HG02884 (cell line): Measurements from ENCODE around the gene GTF3A.
"Not testable (repeated sequence)": the region's sequence is repeated elsewhere in the genome, so short reads cannot be mapped to it uniquely, and the experiment has no call there.

Source experiments
- ATAC-seq: cut with Tn5 transposase; IDR thresholded peaks from one replicate; pipeline ENCODE4 v1.9.1; 2021; ENCODE audit warnings: mild to moderate bottlenecking, moderate library complexity; ENCODE audit not compliant: unreplicated experiment

The GTF3A gene

DNA sequence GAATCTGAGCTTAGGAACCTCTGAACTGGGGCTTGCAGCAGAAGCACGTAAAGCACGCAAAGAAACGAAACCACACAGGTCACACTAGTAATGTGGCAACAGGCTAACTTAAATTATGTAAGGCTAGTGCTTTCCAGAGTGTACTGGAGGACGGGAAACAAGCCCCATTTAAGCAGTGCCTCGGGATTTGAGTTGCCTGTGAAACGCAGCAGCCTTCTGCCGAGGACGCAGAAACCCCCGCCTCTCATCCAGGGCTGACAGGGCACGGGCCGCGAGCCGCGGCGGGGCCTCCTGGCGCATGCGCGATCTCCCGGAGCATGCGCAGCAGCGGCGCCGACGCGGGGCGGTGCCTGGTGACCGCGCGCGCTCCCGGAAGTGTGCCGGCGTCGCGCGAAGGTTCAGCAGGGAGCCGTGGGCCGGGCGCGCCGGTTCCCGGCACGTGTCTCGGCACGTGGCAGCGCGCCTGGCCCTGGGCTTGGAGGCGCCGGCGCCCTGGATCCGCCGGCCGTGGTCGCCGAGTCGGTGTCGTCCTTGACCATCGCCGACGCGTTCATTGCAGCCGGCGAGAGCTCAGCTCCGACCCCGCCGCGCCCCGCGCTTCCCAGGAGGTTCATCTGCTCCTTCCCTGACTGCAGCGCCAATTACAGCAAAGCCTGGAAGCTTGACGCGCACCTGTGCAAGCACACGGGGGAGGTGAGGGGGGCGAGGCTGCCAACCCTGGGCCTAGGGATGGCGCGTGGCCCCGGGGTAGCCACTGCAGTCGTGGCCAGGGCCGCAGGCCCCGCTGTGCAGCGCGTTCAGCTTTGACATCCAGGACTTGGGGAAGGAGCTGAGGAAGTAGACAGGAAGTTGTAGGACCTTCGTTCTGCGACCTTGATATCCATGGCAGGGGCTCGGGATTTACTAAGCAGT is at the start of gene GTF3A:
TSS of gene GTF3A (plus strand) at position 374 of the 912 bp plus-strand sequence.
- peak; percentile 57 for ATAC-seq

DNA sequence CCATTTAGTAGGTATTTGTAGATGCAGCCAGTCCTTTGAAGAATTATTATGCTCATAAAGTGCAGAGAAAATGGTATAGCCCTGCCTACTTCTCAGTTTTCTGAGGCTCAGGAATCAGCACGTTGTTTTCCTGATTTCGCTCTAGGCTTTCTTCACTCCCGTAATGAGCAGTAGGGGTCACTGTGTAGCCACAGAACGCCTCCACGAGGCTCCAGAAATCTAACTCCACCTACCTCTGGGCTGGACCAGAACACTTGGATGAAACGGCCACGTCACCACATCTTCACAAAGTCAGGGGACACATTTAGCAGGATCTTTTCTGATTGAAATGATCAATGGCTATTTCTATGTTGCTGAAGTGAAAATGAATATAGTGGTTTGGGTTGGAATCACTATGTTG is 49.8 kb upstream of the GTF3A start:
- ATAC-seq = no peak

DNA sequence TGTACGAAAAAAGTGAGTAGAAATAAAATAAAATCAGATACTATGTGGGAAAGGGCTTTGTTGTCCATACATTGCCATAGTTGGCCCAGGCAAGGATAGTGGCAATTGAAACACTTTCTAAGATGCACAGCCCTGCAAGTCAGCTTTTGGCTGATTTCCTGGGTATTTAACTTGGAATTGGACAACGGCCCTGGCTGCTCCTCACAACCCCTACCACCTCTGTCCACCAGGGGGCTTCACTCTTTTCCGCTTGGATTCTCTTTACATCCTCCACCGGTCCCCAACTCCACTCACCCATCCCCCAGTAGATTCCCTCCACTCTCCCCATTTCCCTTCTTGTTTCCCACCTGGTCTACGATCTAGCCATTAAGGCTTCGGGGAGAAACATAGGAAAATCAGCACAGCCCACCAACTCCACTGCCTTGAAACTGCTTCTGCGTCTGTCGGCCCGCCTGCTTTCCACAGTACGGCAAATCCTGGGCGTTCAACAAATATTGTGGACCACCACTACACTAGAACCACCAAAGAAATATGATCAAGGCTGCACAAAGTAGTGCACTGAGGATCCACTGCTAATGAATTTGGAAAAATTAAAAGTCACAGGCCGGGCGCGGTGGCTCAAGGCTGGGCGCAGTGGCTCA is 48.6 kb upstream of the GTF3A start:
- ATAC-seq = no peak

DNA sequence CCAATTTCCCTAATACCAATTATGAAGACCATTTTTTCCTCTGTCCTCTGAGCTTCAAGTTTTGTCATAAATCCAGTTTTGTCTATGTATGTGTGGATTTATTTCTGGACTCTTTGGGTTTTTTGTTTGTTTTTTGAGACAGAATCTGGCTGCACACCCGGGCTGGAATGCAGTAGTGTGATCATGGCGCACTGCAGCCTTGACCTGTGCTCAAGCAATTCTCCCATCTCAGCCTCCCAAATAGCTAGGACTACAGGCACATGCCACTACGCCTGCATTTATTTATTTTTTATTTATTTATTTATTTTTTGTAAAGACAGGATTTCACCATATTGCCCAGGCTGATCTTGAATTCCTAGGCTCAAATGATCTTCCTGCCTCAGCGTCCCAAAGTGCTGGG is 45.3 kb upstream of the GTF3A start:
- no peak for ATAC-seq

DNA sequence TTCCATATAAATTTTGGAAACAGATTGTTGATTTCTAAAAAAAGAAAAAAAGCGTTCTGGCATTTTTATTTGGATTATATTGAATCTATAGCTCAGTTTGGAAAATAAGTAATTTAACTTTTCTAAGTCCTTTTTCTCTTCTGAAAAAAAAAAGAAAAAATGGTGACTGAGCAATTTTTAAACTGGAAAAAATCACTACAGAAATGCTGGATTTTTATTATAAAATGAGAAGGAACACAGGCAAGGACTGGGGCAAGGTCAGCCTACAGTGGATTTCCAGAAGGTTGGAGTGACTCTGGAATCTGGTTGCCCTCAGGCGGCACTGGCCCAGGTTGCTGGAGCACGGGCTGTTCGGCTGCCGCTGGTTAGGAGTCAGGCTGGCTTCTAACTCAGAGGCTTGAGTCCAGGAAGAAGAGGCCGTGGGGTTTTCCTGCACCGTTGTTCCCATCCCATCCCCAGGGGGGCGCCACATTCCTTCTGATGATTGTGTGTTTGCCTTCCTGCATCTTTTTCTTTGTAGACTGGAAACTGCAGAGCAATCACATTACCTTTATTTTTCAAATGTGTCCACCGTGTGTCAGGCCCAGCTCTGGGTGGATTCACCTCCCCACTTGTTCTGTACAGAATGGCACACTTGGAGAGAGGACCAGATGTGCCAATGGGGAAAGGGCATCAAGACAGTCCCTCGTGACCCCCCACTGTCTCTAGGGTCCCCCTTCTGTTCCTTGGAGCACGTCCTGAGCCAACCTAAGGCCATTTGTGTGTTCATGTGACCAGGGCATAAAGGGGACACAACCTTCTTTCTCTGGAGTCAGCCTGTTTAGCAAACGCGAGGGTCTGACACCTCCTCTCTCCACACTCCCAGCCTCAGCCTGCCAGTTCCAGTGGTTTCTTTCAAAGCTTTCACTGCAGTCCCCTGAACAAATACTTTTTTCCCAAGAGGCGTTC is 44.5 kb upstream of the GTF3A start:
- no peak for ATAC-seq

DNA sequence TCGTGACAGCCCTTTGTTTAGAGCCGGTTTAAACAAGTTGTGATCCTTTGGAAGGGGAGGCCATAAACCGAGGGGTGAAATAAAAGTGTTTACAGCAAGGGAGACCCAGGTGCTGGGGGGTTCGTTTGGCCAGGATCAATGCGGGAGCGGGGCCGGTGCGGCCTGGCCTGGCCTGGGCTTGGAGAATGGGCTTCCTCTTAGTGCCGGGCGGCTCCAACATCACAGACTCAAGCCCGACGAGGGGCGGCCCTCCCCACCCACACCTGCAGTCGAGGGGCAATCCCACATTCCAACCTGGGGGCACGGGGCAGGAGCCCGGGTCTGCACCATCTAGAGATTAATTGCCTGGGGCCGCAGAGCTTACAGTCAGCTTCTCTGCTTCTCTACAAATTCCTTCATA is 42.8 kb upstream of the GTF3A start:
- ATAC-seq = no peak

DNA sequence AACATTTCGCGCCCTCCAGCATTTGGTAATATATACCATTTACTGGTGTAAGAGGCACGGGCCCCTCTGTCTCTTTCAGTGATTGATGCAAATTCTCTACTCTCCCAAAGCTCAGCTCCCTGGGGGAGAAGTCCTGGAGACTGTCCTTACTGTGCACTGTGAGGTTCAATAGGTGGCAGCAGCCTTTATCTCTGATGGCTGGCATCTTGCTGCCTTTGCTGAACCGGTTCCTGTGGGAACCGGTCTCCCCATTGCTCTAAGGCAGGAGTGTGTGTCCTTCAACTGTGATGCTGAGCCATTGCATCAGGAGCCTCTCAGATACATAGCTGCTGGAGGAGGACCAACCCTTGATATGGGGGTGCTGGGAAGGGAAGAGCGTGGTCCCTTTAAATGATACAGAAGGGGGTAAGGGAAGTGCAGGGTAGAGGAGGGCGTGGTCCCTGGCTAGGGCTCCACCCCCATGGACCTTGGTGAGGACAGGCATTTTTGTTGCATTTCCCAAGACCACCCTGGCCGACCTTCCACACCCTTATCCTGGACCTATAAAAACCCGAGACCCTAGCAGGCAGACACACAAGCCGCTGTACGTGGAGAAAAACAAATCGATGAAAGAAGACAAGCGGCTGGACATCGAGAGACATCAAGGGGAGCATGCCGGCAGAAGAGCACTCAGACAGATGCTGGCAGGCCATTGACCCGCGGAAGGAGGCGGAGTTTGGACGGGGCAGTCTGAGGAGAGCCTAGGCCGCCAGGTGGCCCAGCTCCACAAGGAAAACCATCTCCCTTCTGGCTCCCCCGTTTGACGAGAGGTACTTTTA is 41.1 kb upstream of the GTF3A start:
- ATAC-seq = no peak

DNA sequence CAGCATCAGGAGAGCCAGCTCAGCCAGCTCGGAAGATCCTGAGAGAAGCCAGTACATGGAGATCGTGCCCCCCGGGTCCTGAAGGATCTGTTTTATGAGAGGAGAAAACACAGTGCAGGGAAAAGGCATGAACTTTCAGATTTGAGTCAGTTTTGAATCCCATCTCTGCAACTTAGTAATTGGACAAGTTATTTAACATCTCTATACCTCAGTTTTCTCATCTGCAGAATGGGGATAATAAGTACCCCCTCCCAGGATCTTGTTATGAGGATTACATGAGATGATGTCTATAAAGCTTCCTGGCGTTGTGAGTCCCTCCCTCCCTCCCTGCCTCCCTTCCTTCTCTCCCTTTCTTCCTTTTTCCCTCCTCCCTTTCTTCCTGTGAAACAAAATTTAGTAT is 40.1 kb upstream of the GTF3A start:
- ATAC-seq = no peak

DNA sequence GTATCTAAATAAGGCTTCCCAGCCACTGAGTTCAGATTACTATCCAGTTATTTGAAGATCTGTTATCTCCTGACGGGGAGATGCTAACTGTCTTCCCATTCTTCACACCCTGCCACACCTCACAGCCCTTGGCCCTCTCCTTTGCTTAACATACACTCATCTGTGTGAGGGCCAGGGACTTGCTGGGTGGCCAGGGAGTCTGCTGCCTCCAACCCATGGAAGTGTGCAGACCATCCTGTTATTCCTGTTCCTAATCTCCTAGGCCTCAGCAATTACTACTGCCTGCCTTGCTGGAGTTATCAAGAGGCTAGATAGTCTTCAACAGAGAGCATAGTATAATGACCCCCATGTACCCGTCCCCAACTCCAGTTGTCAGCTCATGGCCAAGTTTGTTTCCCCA is 36.2 kb upstream of the GTF3A start:
- no peak for ATAC-seq

DNA sequence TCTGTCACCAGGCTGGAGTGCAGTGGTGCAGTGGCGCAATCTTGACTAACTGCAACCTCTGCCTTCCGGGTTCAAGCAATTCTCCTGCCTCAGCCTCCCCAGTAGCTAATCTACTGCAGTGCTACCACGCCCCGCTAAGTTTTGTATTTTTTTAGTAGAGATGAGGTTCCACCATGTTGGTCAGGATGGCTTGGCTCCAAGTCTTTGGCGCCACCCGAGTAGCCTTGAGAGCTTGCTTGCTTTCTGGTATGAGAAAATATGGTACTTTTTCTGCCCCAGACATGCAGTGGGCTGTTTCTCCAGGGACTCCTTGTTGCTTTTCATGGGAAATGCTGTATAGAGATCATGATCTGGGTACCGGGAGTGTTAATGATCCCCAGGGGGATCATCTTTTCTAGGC is 34.5 kb upstream of the GTF3A start:
- no peak for ATAC-seq

DNA sequence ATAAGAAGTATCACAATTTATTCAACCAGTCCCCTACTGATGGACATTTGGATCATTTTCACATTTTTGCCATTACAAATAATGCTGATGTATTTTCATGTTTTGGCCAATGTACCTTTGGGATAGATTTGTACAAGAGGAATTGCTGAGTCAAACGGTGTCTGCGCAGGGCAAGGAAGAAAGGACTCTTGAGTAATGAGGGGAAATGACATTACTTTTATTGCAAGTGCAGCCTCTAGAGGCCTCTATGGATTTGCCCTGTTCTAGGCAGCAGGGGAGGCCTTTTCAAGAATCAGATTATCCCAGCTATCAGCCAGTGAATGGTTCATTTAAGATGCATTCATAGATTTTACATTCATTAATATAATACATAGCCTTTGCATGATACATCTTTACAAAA is 32.9 kb upstream of the GTF3A start:
- ATAC-seq = no peak

DNA sequence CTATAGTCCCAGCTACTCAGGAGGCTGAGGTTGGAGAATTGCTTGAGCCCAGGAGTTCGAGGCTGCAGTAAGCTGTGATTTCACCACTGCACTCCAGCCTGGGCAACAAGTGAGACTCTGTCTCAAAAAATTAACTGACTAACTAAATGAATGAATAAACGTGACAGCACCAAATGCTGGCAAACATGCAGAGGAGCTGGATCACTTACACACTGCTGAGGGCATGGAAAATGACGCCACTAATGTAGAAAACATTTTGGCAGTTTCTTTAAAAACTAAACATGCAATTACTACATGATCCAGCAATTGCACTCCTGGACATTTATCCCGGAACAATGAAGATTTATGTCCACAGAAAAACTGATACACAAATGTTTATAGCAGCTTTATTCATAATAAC is 31.3 kb upstream of the GTF3A start:
- no peak for ATAC-seq

DNA sequence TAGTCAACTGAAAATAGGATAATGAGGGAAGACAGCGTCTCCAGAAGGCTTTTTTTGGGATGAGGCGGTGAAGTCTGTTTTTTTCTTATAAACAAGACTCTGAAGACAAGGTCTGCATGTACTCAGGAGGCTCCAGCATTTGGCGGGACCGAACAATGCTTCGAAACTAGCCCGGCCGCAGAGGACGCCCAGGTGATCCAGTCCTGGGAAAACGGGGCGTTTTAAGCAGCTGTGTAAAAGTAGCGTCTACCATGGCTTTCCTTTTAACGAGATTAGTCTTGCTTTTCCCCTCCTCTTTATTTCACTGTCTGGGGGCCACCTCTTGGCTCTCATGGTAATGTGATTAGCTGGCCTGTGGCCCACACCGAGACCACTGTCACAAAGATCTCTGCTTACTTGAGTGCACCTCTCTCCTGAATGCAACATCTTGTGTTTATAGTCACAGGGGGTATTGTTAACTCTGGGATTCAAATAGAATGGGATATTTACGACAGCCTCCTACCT is 29.4 kb upstream of the GTF3A start:
- no peak for ATAC-seq

DNA sequence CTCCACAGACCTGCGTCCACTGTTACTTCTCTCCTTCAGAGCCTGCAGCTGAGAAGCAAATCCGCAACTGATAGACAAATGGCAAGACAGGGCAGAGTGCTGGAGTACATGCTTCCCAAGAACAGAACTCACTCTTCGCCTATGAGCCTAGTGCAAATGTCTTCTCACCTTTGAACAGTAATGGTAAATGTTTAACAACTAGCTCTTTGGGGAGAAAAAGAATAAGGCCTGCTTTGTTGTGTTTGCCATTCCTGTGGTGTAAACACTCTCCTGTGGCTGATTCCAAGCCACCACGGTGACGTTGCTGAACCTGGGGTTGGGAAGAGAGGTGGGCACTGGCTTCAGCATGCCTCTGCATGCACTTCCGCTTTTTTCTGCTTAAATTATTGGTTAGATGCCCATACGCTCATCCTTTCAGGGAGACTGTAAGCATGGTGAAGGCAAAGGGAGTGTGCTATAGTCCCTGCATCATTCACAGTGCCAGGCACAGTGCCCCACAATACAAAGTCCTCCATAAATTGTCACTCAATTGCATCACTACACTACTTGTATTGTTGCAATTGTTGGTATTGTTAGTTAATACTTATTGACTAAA is 28.1 kb upstream of the GTF3A start:
- no peak for ATAC-seq

DNA sequence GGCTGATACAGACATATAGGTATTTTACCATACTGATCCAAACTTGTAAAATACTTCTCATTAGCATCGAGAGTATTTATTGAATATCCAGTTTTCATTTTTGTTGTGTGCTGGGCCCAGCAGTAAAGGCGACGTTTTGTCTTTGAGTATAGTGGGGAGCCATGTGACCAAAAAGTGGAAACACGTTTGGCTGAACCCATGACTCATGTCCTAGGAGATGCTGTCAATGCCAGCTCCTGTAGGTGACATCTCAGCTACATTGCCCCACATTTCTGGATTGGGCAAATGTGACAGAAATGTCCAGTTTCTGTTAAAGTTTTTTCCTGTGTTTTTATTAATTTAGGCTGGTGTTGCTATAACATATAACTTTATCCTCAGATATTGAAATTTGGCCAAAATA is 26.1 kb upstream of the GTF3A start:
- ATAC-seq = no peak

DNA sequence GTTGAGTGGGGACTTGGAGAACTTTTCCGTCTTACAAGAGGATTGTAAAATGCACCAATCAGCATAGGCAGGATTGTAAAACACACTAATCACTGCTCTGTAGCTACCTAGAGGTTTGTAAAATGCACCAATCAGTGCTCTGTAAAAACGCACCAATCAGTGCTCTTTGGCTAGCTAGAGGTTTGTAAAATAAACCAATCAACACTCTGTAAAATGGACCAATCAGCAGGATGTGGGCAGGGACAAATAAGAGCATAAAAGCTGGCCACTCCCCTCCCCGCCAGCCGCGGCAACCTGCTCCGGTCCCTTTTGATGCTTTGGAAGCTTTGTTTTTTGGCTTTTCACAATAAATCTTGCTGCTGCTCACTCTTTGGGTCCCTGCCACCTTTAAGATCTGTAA is 24.0 kb upstream of the GTF3A start:
- not testable (repeated sequence) for ATAC-seq

DNA sequence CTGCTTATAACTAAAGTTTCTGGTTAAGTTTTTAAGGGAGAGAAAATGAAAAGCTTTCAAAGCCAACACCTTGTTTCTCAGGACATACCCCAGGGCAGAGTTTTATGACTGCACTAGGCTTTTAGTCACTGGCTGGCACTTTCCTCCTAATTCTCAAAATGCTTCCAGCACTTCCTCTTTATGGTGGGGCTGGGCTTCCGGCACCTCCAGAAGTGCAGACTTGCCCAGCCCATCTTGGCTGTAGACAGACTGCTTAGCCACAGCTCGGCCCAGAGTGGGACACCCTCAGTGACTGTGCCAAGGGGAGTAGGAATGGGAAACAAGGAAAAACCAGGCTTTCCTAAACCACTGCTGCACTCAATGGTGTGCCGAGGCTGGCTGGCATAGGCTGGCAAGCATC is 23.2 kb upstream of the GTF3A start:
- no peak for ATAC-seq

DNA sequence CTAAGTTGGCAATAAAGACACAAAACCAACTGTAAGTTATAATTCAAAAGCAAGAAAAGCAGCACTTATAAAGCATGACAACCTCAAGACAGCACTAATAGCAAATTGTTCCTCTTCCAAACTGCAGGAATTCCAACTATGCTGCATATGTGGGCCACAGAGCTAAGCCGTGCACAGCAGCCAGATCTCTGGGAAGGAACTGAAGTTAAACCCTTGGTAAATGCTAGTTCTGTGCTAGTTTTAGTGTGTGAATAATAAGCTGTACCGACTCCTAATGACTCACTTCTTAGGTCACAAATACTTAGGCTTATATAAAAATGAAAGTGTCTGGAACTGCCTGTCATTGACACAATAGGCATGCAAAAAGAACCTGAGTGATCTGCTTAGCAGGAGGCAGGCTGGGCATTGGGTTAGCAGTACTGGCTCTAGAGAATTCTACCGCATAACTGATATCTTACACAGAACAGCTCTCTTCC is 21.2 kb upstream of the GTF3A start:
- ATAC-seq = no peak

DNA sequence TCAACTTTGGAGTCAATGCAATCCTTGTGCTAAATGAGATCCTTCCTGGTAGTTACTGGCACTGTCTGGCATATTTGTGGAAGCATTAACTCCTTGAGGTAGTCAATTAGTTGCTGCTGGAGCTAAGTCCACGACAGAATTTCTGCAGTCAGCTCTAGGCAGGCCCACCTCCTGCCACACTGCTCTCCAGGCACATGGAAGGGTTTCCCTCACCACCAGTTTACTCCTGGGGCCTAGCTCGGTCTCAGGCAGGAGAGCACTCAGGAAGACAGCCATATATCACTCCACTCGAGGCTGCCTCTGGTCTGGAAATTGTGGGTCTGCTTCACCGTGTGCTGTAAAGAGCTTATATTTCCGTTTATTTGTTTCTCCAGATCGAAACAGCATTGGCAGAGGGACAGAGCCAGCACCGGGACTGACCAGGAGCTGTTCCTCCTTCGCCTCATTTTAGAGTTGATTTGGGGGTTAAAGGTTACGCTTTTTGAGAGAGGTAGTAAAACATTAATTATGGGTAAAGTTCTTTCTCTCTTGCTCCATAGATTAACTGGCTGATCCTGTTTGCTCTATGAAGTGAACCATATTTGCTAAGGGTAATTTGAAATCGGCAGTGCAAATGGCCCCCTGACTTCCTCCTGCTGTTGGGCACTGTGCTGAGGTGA is 20.6 kb upstream of the GTF3A start:
- ATAC-seq = no peak
